Peyer's patch (tissue), 4 donors: ENCODE measurements around the gene MRTFB.

Experiments
- CTCF ChIP-seq, 6 experiments: fragments of 450-650 bp in 4 of 6; fragments of 200-600 bp in 2 of 6; sonication (generic) in 1 of 6; IDR thresholded peaks; one replicate each; pipeline ENCODE4 v1.5.1; 2017 to 2019; ENCODE audit warnings: antibody characterized with exemption in 6 of 6, mild to moderate bottlenecking in 3 of 6, moderate library complexity in 1 of 6
- POLR2A ChIP-seq, 2 donors: fragments of 450-650 bp; IDR thresholded peaks; one replicate each; pipeline ENCODE4 v1.5.1; 2017; ENCODE audit warnings: antibody characterized with exemption in 2 of 2, mild to moderate bottlenecking in 2 of 2, moderate library complexity in 2 of 2

GRCh38 chr16:14164916-14165662, 94.0 kb downstream of the MRTFB start:
- no peak for TF ChIP-seq CTCF (IDR thresholded peaks at IDR 0.05)
- TF ChIP-seq POLR2A (IDR thresholded peaks at IDR 0.05), result no peak
